IMR-90 (cell line): ENCODE results near the gene PHC2. TPM values are rescaled to one million over a fixed set of nuclear protein-coding genes. Genes with fewer than 3 reads are reported as not detected.

ENCODE experiments used
- ATAC-seq: fragments of 200-7000 bp; cut with Tn5 transposase; 2 replicates; pipeline ENCODE4 v1.9.1; 2020; ENCODE audit warnings: low read depth, mild to moderate bottlenecking, moderate library complexity
- BruUV-seq: library from RNA; stranded (reverse); fragments of 400-500 nt; replicated peaks from 2 replicates; lab custom pipeline; 2021; lab: Mats Ljungman, UMichigan
- CTCF ChIA-PET: fragments of 300-600 bp; formaldehyde crosslinking; extraction: SDS; loops from one replicate; lab custom pipeline; 2021; ENCODE audit warnings: antibody characterized with exemption; lab: Yijun Ruan, JAX
- POLR2A ChIA-PET: fragments of 300-600 bp; sonication (Branson Sonifier 250); formaldehyde crosslinking; loops from one replicate; lab custom pipeline; 2022; ENCODE audit warnings: antibody characterized with exemption; ENCODE audit not compliant: unreplicated experiment; lab: Charles Lee
- DNase-seq: peaks from one replicate; pipeline ENCODE4 v3.0.0; 2013
- H2AFZ ChIP-seq: replicated peaks from 2 replicates; pipeline ENCODE3; 2013; ENCODE audit warnings: low read length, mild to moderate bottlenecking; ENCODE audit not compliant: poor library complexity
- H2AK5ac ChIP-seq: 2 replicates; pipeline ENCODE4 v1.6.1; 2013; ENCODE audit warnings: low read depth, low read length, inconsistent platforms
- H2AK9ac ChIP-seq: replicated peaks from 2 replicates; pipeline ENCODE3; 2013; ENCODE audit warnings: mild to moderate bottlenecking, low read depth, low read length, moderate library complexity; ENCODE audit not compliant: poor library complexity
- H2BK120ac ChIP-seq: 2 replicates; pipeline ENCODE4 v1.6.1; 2013; ENCODE audit warnings: low read depth, low read length, inconsistent platforms
- H2BK15ac ChIP-seq: 3 replicates; pipeline ENCODE4 v1.6.1; 2013; ENCODE audit warnings: low read depth, low read length, inconsistent platforms
- H2BK20ac ChIP-seq: 2 replicates; pipeline ENCODE4 v1.6.1; 2013; ENCODE audit warnings: low read depth, mild to moderate bottlenecking, inconsistent platforms, low read length, moderate library complexity
- H2BK5ac ChIP-seq: 2 replicates; pipeline ENCODE4 v1.6.1; 2013; ENCODE audit warnings: mild to moderate bottlenecking, low read depth, low read length, inconsistent platforms; ENCODE audit not compliant: poor library complexity, severe bottlenecking
- H3K14ac ChIP-seq: replicated peaks from 2 replicates; pipeline ENCODE4 v1.6.1; 2013; ENCODE audit warnings: low read depth, low read length, inconsistent platforms
- H3K18ac ChIP-seq: 2 replicates; pipeline ENCODE4 v1.6.1; 2013; ENCODE audit warnings: low read depth, low read length, control low read depth
- H3K23ac ChIP-seq: 2 replicates; pipeline ENCODE4 v1.6.1; 2013; ENCODE audit warnings: low read depth, low read length, inconsistent platforms
- H3K27ac ChIP-seq: 2 replicates; pipeline ENCODE4 v1.5.1; 2013; ENCODE audit warnings: mild to moderate bottlenecking, control low read depth, low read length; ENCODE audit not compliant: insufficient read depth
- H3K27me3 ChIP-seq: 2 replicates; pipeline ENCODE4 v1.6.1; 2013; ENCODE audit warnings: low read length; ENCODE audit not compliant: control insufficient read depth, insufficient read depth
- H3K36me3 ChIP-seq: 2 replicates; pipeline ENCODE4 v1.6.1; 2013; ENCODE audit warnings: low read length, mixed read lengths; ENCODE audit not compliant: control insufficient read depth, insufficient read depth
- H3K4ac ChIP-seq: 2 replicates; pipeline ENCODE4 v1.6.1; 2013; ENCODE audit warnings: low read depth, low read length, inconsistent platforms
- H3K4me1 ChIP-seq: 2 replicates; pipeline ENCODE4 v1.6.1; 2013; ENCODE audit warnings: low read length, mixed read lengths; ENCODE audit not compliant: control insufficient read depth, insufficient read depth
- H3K4me2 ChIP-seq: 2 replicates; pipeline ENCODE4 v1.6.1; 2013; ENCODE audit warnings: low read depth, mild to moderate bottlenecking, control low read depth, low read length, moderate library complexity
- H3K4me3 ChIP-seq: 2 replicates; pipeline ENCODE4 v1.5.1; 2013; ENCODE audit warnings: low read depth, mild to moderate bottlenecking, control low read depth, low read length, moderate library complexity; ENCODE audit not compliant: insufficient read depth
- H3K56ac ChIP-seq: 2 replicates; pipeline ENCODE4 v1.6.1; 2013; ENCODE audit warnings: low read length, inconsistent platforms; ENCODE audit not compliant: insufficient read depth; ENCODE audit errors: extremely low read depth
- H3K79me1 ChIP-seq, 2 experiments: 2 replicates each; pipeline ENCODE4 v1.6.1; 2013; ENCODE audit warnings: low read length in 2 of 2, inconsistent platforms in 1 of 2, low read depth in 1 of 2
- H3K9ac ChIP-seq: 2 replicates; pipeline ENCODE4 v1.6.1; 2013; ENCODE audit warnings: low read depth, low read length, control low read depth
- H3K9me1 ChIP-seq: 2 replicates; pipeline ENCODE4 v1.6.1; 2013; ENCODE audit warnings: low read length, inconsistent platforms; ENCODE audit not compliant: insufficient read depth
- H3K9me3 ChIP-seq: 2 replicates; pipeline ENCODE4 v1.6.1; 2013; ENCODE audit warnings: low read length; ENCODE audit not compliant: control insufficient read depth, insufficient read depth
- H4K20me1 ChIP-seq: 2 replicates; pipeline ENCODE4 v1.6.1; 2013; ENCODE audit warnings: low read length, inconsistent platforms; ENCODE audit not compliant: insufficient read depth
- H4K5ac ChIP-seq: 2 replicates; pipeline ENCODE4 v1.6.1; 2013; ENCODE audit warnings: mild to moderate bottlenecking, low read depth, low read length, control low read depth
- H4K8ac ChIP-seq, 2 experiments: 2 replicates each; pipeline ENCODE4 v1.6.1; 2013; ENCODE audit warnings: low read depth in 2 of 2, low read length in 2 of 2, control low read depth in 1 of 2, inconsistent platforms in 1 of 2
- H4K91ac ChIP-seq: 2 replicates; pipeline ENCODE4 v1.6.1; 2013; ENCODE audit warnings: low read depth, low read length, inconsistent platforms; ENCODE audit not compliant: insufficient read depth
- CEBPB ChIP-seq: IDR thresholded peaks from 2 replicates; pipeline ENCODE4 v1.6.1; 2012; ENCODE audit warnings: low read depth, low read length, improper control_type of control experiment
- FOS ChIP-seq: fragments of 150-350 bp; IDR thresholded peaks from 2 replicates; pipeline ENCODE4 v1.6.1; 2016; ENCODE audit warnings: low read depth, low read length
- MAFK ChIP-seq: IDR thresholded peaks from 2 replicates; pipeline ENCODE4 v1.6.1; 2012; ENCODE audit warnings: low read depth, low read length, improper control_type of control experiment
- MAZ ChIP-seq: IDR thresholded peaks from 2 replicates; pipeline ENCODE4 v1.6.1; 2012; ENCODE audit warnings: low read depth, mild to moderate bottlenecking, low read length, improper control_type of control experiment, moderate library complexity, borderline replicate concordance
- MXI1 ChIP-seq: IDR thresholded peaks from 2 replicates; pipeline ENCODE4 v1.6.1; 2012; ENCODE audit warnings: low read depth, mild to moderate bottlenecking, low read length, moderate library complexity, borderline replicate concordance
- NFE2L2 ChIP-seq: fragments of 150-350 bp; IDR thresholded peaks from 2 replicates; pipeline ENCODE4 v1.6.1; 2016; ENCODE audit warnings: low read depth, mild to moderate bottlenecking, low read length
- RFX5 ChIP-seq: IDR thresholded peaks from 2 replicates; pipeline ENCODE4 v1.8.0; 2012; ENCODE audit warnings: low read depth, mild to moderate bottlenecking, low read length, moderate library complexity
- SMC3 ChIP-seq: fragments of 150-350 bp; IDR thresholded peaks from 2 replicates; pipeline ENCODE4 v1.6.1; 2016; ENCODE audit warnings: low read depth, mild to moderate bottlenecking, antibody characterized with exemption, low read length, moderate library complexity
- WGBS, 2 experiments: methylation state at CpG; one replicate each; pipeline versions ENCODE4 v1.1.5 to v1.1.7; 2013; ENCODE audit warnings: missing lambda C conversion rate in 2 of 2; ENCODE audit not compliant: insufficient read length in 1 of 2; ENCODE audit errors: extremely low coverage in 2 of 2; 5-methylcytosine and 5-hydroxymethylcytosine counted together
- dilution Hi-C: fragments of 300-500 bp; cut with HindIII; formaldehyde crosslinking; loops from one replicate; pipeline ENCODE4 v1.14.3; 2018; ENCODE audit warnings: low sequenced_read_pairs; ENCODE audit not compliant: unreplicated experiment
- in situ Hi-C: fragments of 300-500 bp; cut with MboI; formaldehyde crosslinking; loops from 3 replicates; pipeline ENCODE4 v1.14.3; 2019; ENCODE audit warnings: low sequenced_read_pairs, inconsistent platforms, mixed read lengths
- intact Hi-C: fragments of 100-400 bp; cut with micrococcal nuclease; formaldehyde crosslinking; loops from 2 replicates; pipeline ENCODE4 v1.10.0; 2022
- polyA plus RNA-seq, 3 experiments: library from polyadenylated mRNA; depleted of rRNA; stranded (reverse); fragments of >200 nt; gene quantifications; 2 replicates each; pipeline ENCODE4 v1.2.3, GENCODE V29; 2012; ENCODE audit warnings: low replicate concordance in 1 of 3
- total RNA-seq: library from RNA; depleted of rRNA; stranded (reverse); fragments of >200 nt; gene quantifications from 2 replicates; pipeline ENCODE4 v1.2.3, GENCODE V29; 2012

PHC2 gene
- total and polyA plus RNA-seq, 2 of the 4 experiments (the other 2 are of a cell fraction): 46.4 to 98.1 TPM

DNA sequence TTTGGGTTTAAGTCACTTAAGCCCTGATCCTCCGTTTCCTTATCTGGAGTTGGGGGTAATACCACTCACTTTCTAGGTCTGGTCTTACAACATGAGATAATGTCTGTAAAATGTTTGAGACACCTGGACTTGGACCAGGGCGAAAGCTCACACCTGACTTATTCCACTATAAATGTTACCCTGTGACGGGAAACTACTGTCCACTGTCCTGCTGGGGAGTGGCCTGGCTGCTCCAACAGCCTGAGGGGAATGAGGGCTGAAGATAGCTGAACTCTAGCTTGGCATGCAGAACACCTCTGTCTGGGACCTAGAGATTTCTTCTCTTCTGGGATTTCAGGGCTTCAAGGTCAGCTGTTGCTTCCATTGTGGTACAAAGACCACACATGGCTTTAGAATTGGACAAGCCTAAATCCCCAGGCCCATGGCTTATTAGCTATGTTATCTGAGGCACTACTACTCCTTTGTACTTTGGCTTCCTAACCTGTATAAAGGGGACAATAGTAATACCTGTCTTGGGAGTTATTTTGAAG is 100.5 kb downstream of the PHC2 start:
- Histone ChIP-seq H3K79me1 (peaks cover 55 to 91% of the 10 kb centered on the region in 2 experiments), H3K36me3 (peaks cover 84% of the 10 kb centered on the region), H2BK15ac (no peak overlapping the region), H4K8ac (0 out of 4 replicates have a peak overlapping the region, but pooled peaks of 1 of the 2 experiments have one; percentile 7), H3K4ac (no peak overlapping the region), H3K9ac (no peak overlapping the region), H4K5ac (no peak overlapping the region), H3K56ac (no peak overlapping the region), H2AFZ (no peak overlapping the region), H3K14ac (0 out of 2 replicates have a peak overlapping the region, but pooled peaks have one; percentile 1), H2AK5ac (no peak overlapping the region), H2BK120ac (no peak overlapping the region), H3K4me2 (no peak overlapping the region), H3K27me3 (no peaks in the 10 kb centered on the region), H4K20me1 (peaks cover 90% of the 10 kb centered on the region), H3K9me1 (peaks cover 27% of the 10 kb centered on the region), H2AK9ac (no peak overlapping the region), H3K23ac (no peak overlapping the region), H2BK20ac (no peak overlapping the region), H3K27ac (no peak overlapping the region), H2BK5ac (no peak overlapping the region), H3K4me1 (peaks cover 33% of the 10 kb centered on the region), H3K9me3 (no peaks in the 10 kb centered on the region), H3K18ac (no peak overlapping the region), H4K91ac (no peak overlapping the region), H3K4me3 (no peak overlapping the region)
- intact Hi-C loops: no loop called here
- no peak for ATAC-seq
- WGBS, 2 experiments: no CpG with 5 or more reads among the region's 3 CpGs
- no peak for DNase-seq
- CTCF ChIA-PET: interaction anchor here (0.5 to 0.9 kb wide), 2 partner anchors 8 to 73 kb away, joined by 3 read pairs; no protein-coding TSS in a partner anchor
- no TSS peak for BruUV-seq
- TF ChIP-seq SMC3 (no peak), FOS (no peak), MAFK (no peak), MAZ (no peak), RFX5 (no peak), CEBPB (no peak), NFE2L2 (no peak), MXI1 (no peak)
- dilution Hi-C loops: no loop called here
- POLR2A ChIA-PET: no interaction called here
- in situ Hi-C loops: no loop called here
